Endodermal cell (in vitro differentiated cells): ENCODE data around the gene CNPY4. TPM values are rescaled to one million over a fixed set of nuclear protein-coding genes. Genes with fewer than 3 reads are reported as not detected.

Experiments
- DNase-seq: peaks from one replicate; pipeline ENCODE4 v3.0.0-alpha.2; 2017
- H3K27ac ChIP-seq: 2 replicates; pipeline ENCODE4 v1.5.1; 2013; ENCODE audit warnings: mild to moderate bottlenecking, low read depth, low read length, moderate library complexity
- H3K27me3 ChIP-seq: 2 replicates; pipeline ENCODE4 v1.6.1; 2013; ENCODE audit warnings: mild to moderate bottlenecking, low read length, moderate library complexity; ENCODE audit not compliant: insufficient read depth, control insufficient read depth, poor library complexity, severe bottlenecking
- H3K36me3 ChIP-seq: 2 replicates; pipeline ENCODE4 v1.7.0; 2013; ENCODE audit warnings: mild to moderate bottlenecking, low read length, moderate library complexity; ENCODE audit not compliant: control insufficient read depth, insufficient read depth
- H3K4me1 ChIP-seq: one replicate; pipeline ENCODE4 v1.7.0; 2013; ENCODE audit warnings: low read length; ENCODE audit not compliant: control insufficient read depth, insufficient read depth
- H3K4me3 ChIP-seq: 2 replicates; pipeline ENCODE4 v1.5.1; 2013; ENCODE audit warnings: mild to moderate bottlenecking, low read length, moderate library complexity
- H3K9ac ChIP-seq: 2 replicates; pipeline ENCODE4 v1.6.1; 2013; ENCODE audit warnings: mild to moderate bottlenecking, low read length, moderate library complexity; ENCODE audit not compliant: poor library complexity, severe bottlenecking; ENCODE audit errors: extremely low read depth
- H3K9me3 ChIP-seq: 2 replicates; pipeline ENCODE4 v1.6.1; 2013; ENCODE audit warnings: mild to moderate bottlenecking, low read length, moderate library complexity; ENCODE audit not compliant: control insufficient read depth
- H3K27ac Mint-ChIP-seq: 2 replicates; pipeline ENCODE4 v1.8.0; 2020; ENCODE audit warnings: mixed read lengths
- H3K27me3 Mint-ChIP-seq: 2 replicates; pipeline ENCODE4 v1.8.0; 2021; ENCODE audit warnings: mild to moderate bottlenecking, mixed read lengths; ENCODE audit not compliant: insufficient read depth
- H3K36me3 Mint-ChIP-seq: 2 replicates; pipeline ENCODE4 v1.8.0; 2020; ENCODE audit warnings: low read depth, mixed read lengths
- H3K4me1 Mint-ChIP-seq: 2 replicates; pipeline ENCODE4 v1.8.0; 2020; ENCODE audit warnings: mixed read lengths
- H3K4me3 Mint-ChIP-seq: 2 replicates; pipeline ENCODE4 v1.8.0; 2020; ENCODE audit warnings: mild to moderate bottlenecking, moderate library complexity, mixed read lengths
- H3K9me3 Mint-ChIP-seq: 2 replicates; pipeline ENCODE4 v1.8.0; 2020; ENCODE audit warnings: mild to moderate bottlenecking, mixed read lengths
- WGBS, 2 experiments: methylation state at CpG; one replicate each; pipeline versions ENCODE4 v1.1.5 to v1.1.7; 2013; ENCODE audit warnings: missing lambda C conversion rate in 2 of 2, mixed read lengths in 1 of 2; ENCODE audit not compliant: insufficient coverage in 1 of 2, insufficient read length in 1 of 2; 5-methylcytosine and 5-hydroxymethylcytosine counted together
- total RNA-seq, 2 donors: library from RNA; stranded (reverse); fragmentation: NEBNext Ultra II Directional in 1 of 2; extraction: Animal tissue kit (Norgen Biotek cat#: 25700) in 1 of 2; gene quantifications; 2 replicates in 1 of 2; 3 replicates in 1 of 2; pipeline ENCODE4 v1.2.1, GENCODE V29; 2021
- TF ChIP-seq, protein P1 (sequence below): fragments of 200-600 bp; sonication (generic); conservative IDR thresholded peaks from 2 replicates; pipeline ENCODE4 v1.5.0; 2021; ENCODE audit warnings: antibody characterized with exemption, mild to moderate bottlenecking

Gene CNPY4
- total RNA-seq, 2 donors from 2014 or later, result 16.2 to 19.4 TPM

DNA sequence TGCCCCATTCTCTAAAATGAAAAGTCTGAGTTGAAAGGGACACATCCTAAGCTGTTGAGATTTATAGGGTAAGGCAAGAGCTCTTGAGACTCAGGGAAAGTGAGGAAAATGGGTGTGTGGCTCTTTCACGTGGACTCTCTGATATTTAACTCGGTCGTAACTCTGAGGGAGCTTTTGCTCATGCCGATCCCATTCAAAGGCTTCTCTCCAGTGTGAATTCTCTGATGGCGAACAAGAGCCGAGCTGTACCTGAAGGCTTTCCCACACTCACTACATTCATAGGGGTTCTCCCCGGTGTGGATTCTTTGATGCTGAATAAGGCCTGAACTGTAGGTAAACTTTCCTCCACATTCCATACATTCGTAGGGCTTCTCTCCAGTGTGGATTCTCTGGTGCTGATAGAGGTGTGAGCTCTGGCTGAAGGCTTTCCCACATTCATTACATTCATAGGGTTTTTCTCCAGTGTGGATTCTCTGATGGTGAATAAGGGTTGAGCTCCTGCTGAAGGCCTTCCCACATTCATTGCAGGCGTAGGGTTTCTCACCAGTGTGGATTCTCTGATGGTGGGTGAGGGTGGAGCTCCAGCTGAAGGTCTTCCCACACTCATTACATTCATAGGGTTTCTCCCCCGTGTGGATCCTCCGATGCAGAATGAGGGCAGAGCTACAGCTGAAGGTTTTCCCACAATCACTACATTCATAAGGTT lies 48.3 kb upstream of the CNPY4 start:
- Mint-ChIP-seq H3K27ac (no peak overlapping the region), H3K36me3 (peaks cover 95% of the 10 kb centered on the region), H3K27me3 (no peaks in the 10 kb centered on the region), H3K4me3 (no peak overlapping the region), H3K9me3 (peaks cover 81% of the 10 kb centered on the region), H3K4me1 (no peaks in the 10 kb centered on the region)
- H3K4me1 ChIP-seq, result no peaks in the 10 kb centered on the region
- 93 to 98% methylated on average over 8 to 11 of the region's 11 CpGs for WGBS, 2 experiments
- peak; percentile 39 for DNase-seq
- peaks cover 73% of the 10 kb centered on the region for H3K9me3 ChIP-seq
- no peak overlapping the region for H3K27ac ChIP-seq
- TF ChIP-seq, protein P1, sequence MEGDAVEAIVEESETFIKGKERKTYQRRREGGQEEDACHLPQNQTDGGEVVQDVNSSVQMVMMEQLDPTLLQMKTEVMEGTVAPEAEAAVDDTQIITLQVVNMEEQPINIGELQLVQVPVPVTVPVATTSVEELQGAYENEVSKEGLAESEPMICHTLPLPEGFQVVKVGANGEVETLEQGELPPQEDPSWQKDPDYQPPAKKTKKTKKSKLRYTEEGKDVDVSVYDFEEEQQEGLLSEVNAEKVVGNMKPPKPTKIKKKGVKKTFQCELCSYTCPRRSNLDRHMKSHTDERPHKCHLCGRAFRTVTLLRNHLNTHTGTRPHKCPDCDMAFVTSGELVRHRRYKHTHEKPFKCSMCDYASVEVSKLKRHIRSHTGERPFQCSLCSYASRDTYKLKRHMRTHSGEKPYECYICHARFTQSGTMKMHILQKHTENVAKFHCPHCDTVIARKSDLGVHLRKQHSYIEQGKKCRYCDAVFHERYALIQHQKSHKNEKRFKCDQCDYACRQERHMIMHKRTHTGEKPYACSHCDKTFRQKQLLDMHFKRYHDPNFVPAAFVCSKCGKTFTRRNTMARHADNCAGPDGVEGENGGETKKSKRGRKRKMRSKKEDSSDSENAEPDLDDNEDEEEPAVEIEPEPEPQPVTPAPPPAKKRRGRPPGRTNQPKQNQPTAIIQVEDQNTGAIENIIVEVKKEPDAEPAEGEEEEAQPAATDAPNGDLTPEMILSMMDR, result no peak
- H3K9ac ChIP-seq, result no peak overlapping the region
- peaks cover 85% of the 10 kb centered on the region for H3K36me3 ChIP-seq
- H3K4me3 ChIP-seq, result peak overlapping the region; percentile 70
- no peaks in the 10 kb centered on the region for H3K27me3 ChIP-seq

DNA sequence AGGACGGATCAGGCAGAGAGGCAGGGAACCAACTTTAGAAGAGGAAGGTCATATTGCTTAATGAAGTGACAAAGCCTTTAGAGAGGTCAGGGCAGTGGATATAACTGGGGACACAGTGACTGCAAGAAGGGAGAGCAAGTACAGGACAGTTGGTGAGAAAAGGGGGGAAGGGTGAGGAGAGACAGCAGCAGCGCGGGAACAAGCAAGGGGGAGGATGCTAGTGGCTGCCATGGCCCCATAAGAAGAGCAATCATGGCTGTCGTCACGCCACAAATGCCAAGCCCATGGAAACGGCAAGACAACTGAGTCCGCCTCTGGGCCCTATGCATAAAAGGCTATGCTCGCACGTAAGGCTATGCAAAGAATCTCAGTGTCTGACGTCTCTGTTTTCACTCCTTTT lies 47.0 kb upstream of the CNPY4 start:
- Histone ChIP-seq H3K27ac (no peak overlapping the region), H3K9me3 (peaks cover 85% of the 10 kb centered on the region), H3K36me3 (peaks cover 94% of the 10 kb centered on the region), H3K9ac (no peak overlapping the region), H3K4me3 (peak overlapping the region; percentile 70), H3K27me3 (no peaks in the 10 kb centered on the region), H3K4me1 (no peaks in the 10 kb centered on the region)
- DNase-seq, result no peak
- TF ChIP-seq, protein P1, result no peak
- Mint-ChIP-seq H3K9me3 (peaks cover 88% of the 10 kb centered on the region), H3K4me3 (no peak overlapping the region), H3K27ac (no peak overlapping the region), H3K27me3 (no peaks in the 10 kb centered on the region), H3K36me3 (peaks cover 98% of the 10 kb centered on the region), H3K4me1 (no peaks in the 10 kb centered on the region)
- 95 to 98% methylated on average over 10 of the region's 10 CpGs for WGBS, 2 experiments

GRCh38 chr7:100074841-100075240 lies 44.6 kb upstream of the CNPY4 start:
- H3K4me1 Mint-ChIP-seq, result peaks cover 4% of the 10 kb centered on the region
- Histone ChIP-seq H3K27ac (no peak overlapping the region), H3K9me3 (peaks cover 88% of the 10 kb centered on the region), H3K36me3 (peaks cover 98% of the 10 kb centered on the region), H3K9ac (no peak overlapping the region), H3K4me3 (peak overlapping the region; percentile 28), H3K27me3 (no peaks in the 10 kb centered on the region), H3K4me1 (peaks cover 5% of the 10 kb centered on the region)
- WGBS, 2 experiments, result 92 to 93% methylated on average over 6 to 7 of the region's 7 CpGs
- no peak for DNase-seq
- peaks cover 79% of the 10 kb centered on the region for H3K9me3 Mint-ChIP-seq
- TF ChIP-seq, protein P1, result no peak
- no peak overlapping the region for H3K4me3 Mint-ChIP-seq
- H3K27me3 Mint-ChIP-seq, result no peaks in the 10 kb centered on the region
- no peak overlapping the region for H3K27ac Mint-ChIP-seq
- H3K36me3 Mint-ChIP-seq, result peaks cover 98% of the 10 kb centered on the region
